MG63 (cell line): ENCODE results near the gene VWA3B. TPM values are rescaled to one million over a fixed set of nuclear protein-coding genes. Genes with fewer than 3 reads are reported as not detected.

Source experiments
- DNase-seq: peaks from one replicate; pipeline ENCODE4 v3.0.0-alpha.2; 2020
- H3K27me3 ChIP-seq: fragments of 250-450 bp; sonication (Bioruptor Pico); 2 replicates; pipeline ENCODE4 v1.5.1; 2020; ENCODE audit warnings: mild to moderate bottlenecking, moderate library complexity
- H3K36me3 ChIP-seq: fragments of 250-450 bp; sonication (Bioruptor Pico); 2 replicates; pipeline ENCODE4 v1.5.1; 2020; ENCODE audit warnings: mild to moderate bottlenecking, moderate library complexity
- H3K4me3 ChIP-seq: fragments of 250-450 bp; sonication (Bioruptor Pico); 2 replicates; pipeline ENCODE4 v1.5.1; 2020; ENCODE audit warnings: mild to moderate bottlenecking, moderate library complexity
- H3K9me3 ChIP-seq: fragments of 250-450 bp; sonication (Bioruptor Pico); 2 replicates; pipeline ENCODE4 v1.5.1; 2020; ENCODE audit warnings: mild to moderate bottlenecking, moderate library complexity
- total RNA-seq: library from RNA; depleted of rRNA; stranded (reverse); fragments of >200 nt; shearing (Covaris generic); gene quantifications from 2 replicates; pipeline ENCODE4 v1.2.3, GENCODE V29; 2014; ENCODE audit warnings: low replicate concordance

The VWA3B gene
- total RNA-seq, 1 experiment from 2014 or later, result not detected

- Histone ChIP-seq H3K27me3 (no peaks in the 10 kb centered on the region), H3K4me3 (peak overlapping the region; percentile 21)
- DNase-seq, result no peak
These were observed 61.8 kb downstream of the VWA3B start for GRCh38 chr2:98148595-98149332.

GRCh38 chr2:98149333-98149697, 62.3 kb downstream of the VWA3B start:
- peak; percentile 60 for DNase-seq
- Histone ChIP-seq H3K27me3 (no peaks in the 10 kb centered on the region), H3K9me3 (no peaks in the 10 kb centered on the region), H3K4me3 (peak overlapping the region; percentile 21), H3K36me3 (no peaks in the 10 kb centered on the region)

More at GRCh38 chr2:98148595-98149332, 61.8 kb downstream of the VWA3B start:
- Histone ChIP-seq H3K36me3 (no peaks in the 10 kb centered on the region), H3K9me3 (no peaks in the 10 kb centered on the region)

- Histone ChIP-seq H3K36me3 (no peaks in the 10 kb centered on the region), H3K27me3 (no peaks in the 10 kb centered on the region), H3K9me3 (no peaks in the 10 kb centered on the region), H3K4me3 (no peak overlapping the region)
- DNase-seq, result no peak
These were observed 66.5 kb downstream of the VWA3B start for GRCh38 chr2:98153481-98153880.

GRCh38 chr2:98155291-98155690, 68.3 kb downstream of the VWA3B start:
- no peak for DNase-seq
- H3K9me3 ChIP-seq, result no peaks in the 10 kb centered on the region
- no peak overlapping the region for H3K4me3 ChIP-seq
- H3K27me3 ChIP-seq, result no peaks in the 10 kb centered on the region
- no peaks in the 10 kb centered on the region for H3K36me3 ChIP-seq

GRCh38 chr2:98155716-98156115, 68.7 kb downstream of the VWA3B start:
- DNase-seq, result no peak
- no peak overlapping the region for H3K4me3 ChIP-seq
- H3K27me3 ChIP-seq, result no peaks in the 10 kb centered on the region
- no peaks in the 10 kb centered on the region for H3K9me3 ChIP-seq
- no peaks in the 10 kb centered on the region for H3K36me3 ChIP-seq

- Histone ChIP-seq H3K27me3 (no peaks in the 10 kb centered on the region), H3K9me3 (no peaks in the 10 kb centered on the region), H3K4me3 (no peak overlapping the region), H3K36me3 (no peaks in the 10 kb centered on the region)
- no peak for DNase-seq
These were observed 69.3 kb downstream of the VWA3B start for GRCh38 chr2:98156304-98156703.

- H3K9me3 ChIP-seq, result no peaks in the 10 kb centered on the region
- no peaks in the 10 kb centered on the region for H3K36me3 ChIP-seq
- H3K27me3 ChIP-seq, result no peaks in the 10 kb centered on the region
- H3K4me3 ChIP-seq, result no peak overlapping the region
- no peak for DNase-seq
These were observed 70.6 kb downstream of the VWA3B start for GRCh38 chr2:98157557-98157956.

- no peaks in the 10 kb centered on the region for H3K36me3 ChIP-seq
- no peak overlapping the region for H3K4me3 ChIP-seq
- H3K27me3 ChIP-seq, result no peaks in the 10 kb centered on the region
- no peaks in the 10 kb centered on the region for H3K9me3 ChIP-seq
- DNase-seq, result no peak
These were observed 71.3 kb downstream of the VWA3B start for GRCh38 chr2:98158305-98158704.

- Histone ChIP-seq H3K9me3 (no peaks in the 10 kb centered on the region), H3K36me3 (no peaks in the 10 kb centered on the region)
- DNase-seq, result no peak
These were observed 73.6 kb downstream of the VWA3B start for GRCh38 chr2:98160554-98160953.

GRCh38 chr2:98161186-98161585, 74.2 kb downstream of the VWA3B start:
- no peaks in the 10 kb centered on the region for H3K36me3 ChIP-seq
- H3K27me3 ChIP-seq, result no peaks in the 10 kb centered on the region
- no peak overlapping the region for H3K4me3 ChIP-seq
- peak; percentile 23 for DNase-seq
- no peaks in the 10 kb centered on the region for H3K9me3 ChIP-seq

More at GRCh38 chr2:98160554-98160953, 73.6 kb downstream of the VWA3B start:
- Histone ChIP-seq H3K27me3 (no peaks in the 10 kb centered on the region), H3K4me3 (no peak overlapping the region)

GRCh38 chr2:98164256-98164655, 77.3 kb downstream of the VWA3B start:
- Histone ChIP-seq H3K36me3 (no peaks in the 10 kb centered on the region), H3K9me3 (no peaks in the 10 kb centered on the region), H3K27me3 (no peaks in the 10 kb centered on the region), H3K4me3 (no peak overlapping the region)
- DNase-seq, result no peak

GRCh38 chr2:98165516-98166071, 78.6 kb downstream of the VWA3B start:
- DNase-seq, result no peak
- Histone ChIP-seq H3K9me3 (no peaks in the 10 kb centered on the region), H3K36me3 (no peaks in the 10 kb centered on the region), H3K4me3 (no peak overlapping the region), H3K27me3 (no peaks in the 10 kb centered on the region)

- no peak for DNase-seq
- Histone ChIP-seq H3K36me3 (no peaks in the 10 kb centered on the region), H3K27me3 (no peaks in the 10 kb centered on the region), H3K9me3 (no peaks in the 10 kb centered on the region), H3K4me3 (no peak overlapping the region)
These were observed 80.9 kb downstream of the VWA3B start for GRCh38 chr2:98167916-98168315.

- peaks cover 3% of the 10 kb centered on the region; the same call in 1 of the 2 replicates for H3K27me3 ChIP-seq
- no peaks in the 10 kb centered on the region for H3K36me3 ChIP-seq
- DNase-seq, result no peak
- H3K9me3 ChIP-seq, result no peaks in the 10 kb centered on the region
- H3K4me3 ChIP-seq, result no peak overlapping the region
These were observed 83.1 kb downstream of the VWA3B start for GRCh38 chr2:98170076-98170475.

GRCh38 chr2:98172150-98172765, 85.3 kb downstream of the VWA3B start:
- Histone ChIP-seq H3K9me3 (no peaks in the 10 kb centered on the region), H3K4me3 (no peak overlapping the region), H3K27me3 (peaks cover 12% of the 10 kb centered on the region), H3K36me3 (no peaks in the 10 kb centered on the region)
- peak; percentile 16 for DNase-seq

GRCh38 chr2:98172951-98173350, 86.0 kb downstream of the VWA3B start:
- DNase-seq, result no peak
- H3K4me3 ChIP-seq, result no peak overlapping the region
- no peaks in the 10 kb centered on the region for H3K9me3 ChIP-seq
- no peaks in the 10 kb centered on the region for H3K36me3 ChIP-seq
- H3K27me3 ChIP-seq, result peaks cover 14% of the 10 kb centered on the region

- H3K27me3 ChIP-seq, result peaks cover 20% of the 10 kb centered on the region
- no peak for DNase-seq
- H3K36me3 ChIP-seq, result no peaks in the 10 kb centered on the region
- H3K9me3 ChIP-seq, result no peaks in the 10 kb centered on the region
- no peak overlapping the region for H3K4me3 ChIP-seq
These were observed 88.8 kb downstream of the VWA3B start for GRCh38 chr2:98175811-98176210.

- no peaks in the 10 kb centered on the region for H3K36me3 ChIP-seq
- no peaks in the 10 kb centered on the region for H3K9me3 ChIP-seq
- DNase-seq, result no peak
- H3K27me3 ChIP-seq, result peaks cover 20% of the 10 kb centered on the region
- H3K4me3 ChIP-seq, result no peak overlapping the region
These were observed 90.3 kb downstream of the VWA3B start for GRCh38 chr2:98177286-98177685.
